B cell (primary cell): ENCODE data around the gene GALNT4. TPM values are rescaled to one million over a fixed set of nuclear protein-coding genes. Genes with fewer than 3 reads are reported as not detected.

ENCODE experiments used
- ATAC-seq: fragments of 200-7000 bp; cut with Tn5 transposase; one replicate; pipeline ENCODE4 v1.10.0; 2021; ENCODE audit warnings: low read depth, mild to moderate bottlenecking, moderate number of reproducible peaks, moderate library complexity
- CTCF ChIA-PET: fragments of 350-600 bp; sonication (Branson Sonifier 250); formaldehyde crosslinking; loops from one replicate; lab custom pipeline; 2021; ENCODE audit warnings: antibody characterized with exemption, inconsistent platforms; lab: Charles Lee
- POLR2A ChIA-PET: fragments of 350-600 bp; sonication (Branson Sonifier 250); formaldehyde crosslinking; loops from one replicate; lab custom pipeline; 2021; ENCODE audit warnings: antibody characterized with exemption; lab: Charles Lee
- DNase-seq: peaks from one replicate; pipeline ENCODE4 v3.0.0; 2013
- H2AFZ ChIP-seq: 2 replicates; pipeline ENCODE4 v1.6.1; 2012; ENCODE audit warnings: mild to moderate bottlenecking, low read depth, low read length; ENCODE audit not compliant: insufficient read depth, poor library complexity, severe bottlenecking
- H3K27ac ChIP-seq, 2 donors: 1 replicate in 1 of 2; 2 replicates in 1 of 2; pipeline ENCODE4 v1.5.1; 2012 to 2013; ENCODE audit warnings: low read length in 2 of 2, mild to moderate bottlenecking in 2 of 2, moderate library complexity in 1 of 2
- H3K27me3 ChIP-seq, 4 experiments: fragments of 200-600 bp in 1 of 4; sonication (generic) in 1 of 4; replicated peaks in 1 of 4; 1 replicate in 2 of 4; 2 replicates in 2 of 4; pipeline versions ENCODE4 v1.6.1 to v1.7.0; 2013 to 2016; ENCODE audit warnings: low read length in 3 of 4, mild to moderate bottlenecking in 2 of 4, mixed read lengths in 1 of 4, moderate library complexity in 1 of 4; ENCODE audit not compliant: insufficient read depth in 4 of 4, control insufficient read depth in 3 of 4; ENCODE audit errors: control extremely low read depth in 1 of 4
- H3K36me3 ChIP-seq, 2 experiments: replicated peaks in 1 of 2; 1 replicate in 1 of 2; 2 replicates in 1 of 2; pipeline versions ENCODE4 v1.6.1 to v1.7.1; 2013; ENCODE audit warnings: low read length in 1 of 2; ENCODE audit not compliant: insufficient read depth in 2 of 2, control insufficient read depth in 1 of 2; ENCODE audit errors: control extremely low read depth in 1 of 2, extremely low read depth in 1 of 2
- H3K4me1 ChIP-seq, 2 donors: fragments of 200-600 bp in 1 of 2; sonication (generic) in 1 of 2; 1 replicate in 1 of 2; 2 replicates in 1 of 2; pipeline versions ENCODE4 v1.5.1 to v1.6.1; 2013 to 2017; ENCODE audit warnings: low read length in 2 of 2; ENCODE audit not compliant: control insufficient read depth in 2 of 2, insufficient read depth in 2 of 2
- H3K4me2 ChIP-seq: replicated peaks from 2 replicates; pipeline ENCODE3; 2012; ENCODE audit warnings: mild to moderate bottlenecking, low read depth, low read length; ENCODE audit not compliant: poor library complexity, severe bottlenecking
- H3K4me3 ChIP-seq, 5 experiments: fragments of 200-600 bp in 1 of 5; sonication (generic) in 1 of 5; 1 replicate in 3 of 5; 2 replicates in 2 of 5; pipeline versions ENCODE4 v1.5.1 to v1.7.0; 2011 to 2016; ENCODE audit warnings: low read length in 4 of 5, mild to moderate bottlenecking in 4 of 5, low read depth in 2 of 5, control low read depth in 1 of 5, moderate library complexity in 1 of 5; ENCODE audit not compliant: insufficient read depth in 1 of 5; ENCODE audit errors: control extremely low read depth in 1 of 5, extremely low read depth in 1 of 5
- H3K79me2 ChIP-seq: fragments of 200-600 bp; sonication (generic); one replicate; pipeline ENCODE4 v1.6.0; 2016; ENCODE audit warnings: low read length; ENCODE audit not compliant: control insufficient read depth, insufficient read depth
- H3K9ac ChIP-seq: fragments of 200-600 bp; sonication (generic); 2 replicates; pipeline ENCODE4 v1.6.1; 2017; ENCODE audit warnings: mild to moderate bottlenecking, low read length, moderate library complexity
- H3K9me3 ChIP-seq, 3 donors: one replicate each; pipeline versions ENCODE4 v1.6.1 to v1.7.1; 2013; ENCODE audit warnings: low read length in 2 of 3; ENCODE audit not compliant: control insufficient read depth in 2 of 3, insufficient read depth in 1 of 3; ENCODE audit errors: control extremely low read depth in 1 of 3
- H4K20me1 ChIP-seq: 2 replicates; pipeline ENCODE4 v1.6.0; 2012; ENCODE audit warnings: mild to moderate bottlenecking, low read length; ENCODE audit not compliant: insufficient read depth, control insufficient read depth, poor library complexity, severe bottlenecking
- H3K27ac Mint-ChIP-seq: one replicate; pipeline ENCODE4 v1.8.0; 2021; ENCODE audit warnings: mixed read lengths
- H3K27me3 Mint-ChIP-seq: one replicate; pipeline ENCODE4 v1.8.0; 2021; ENCODE audit warnings: mixed read lengths
- H3K4me1 Mint-ChIP-seq: one replicate; pipeline ENCODE4 v1.8.0; 2021; ENCODE audit warnings: mixed read lengths
- H3K4me3 Mint-ChIP-seq: one replicate; pipeline ENCODE4 v1.8.0; 2021; ENCODE audit warnings: mixed read lengths
- H3K9me3 Mint-ChIP-seq: one replicate; pipeline ENCODE4 v1.8.0; 2022; ENCODE audit warnings: mixed read lengths; ENCODE audit not compliant: insufficient read depth
- CTCF ChIP-seq: fragments of 200-600 bp; IDR thresholded peaks from one replicate; pipeline ENCODE4 v1.8.0; 2022; ENCODE audit warnings: antibody characterized with exemption, mild to moderate bottlenecking
- EZH2 ChIP-seq: IDR thresholded peaks from 2 replicates; pipeline ENCODE4 v1.6.1; 2012; ENCODE audit warnings: borderline replicate concordance, low read depth, mild to moderate bottlenecking, moderate library complexity, low read length; ENCODE audit not compliant: insufficient read depth, poor library complexity, severe bottlenecking
- WGBS: methylation state at CpG from one replicate; pipeline ENCODE4 v1.1.5; 2013; ENCODE audit warnings: missing lambda C conversion rate; ENCODE audit not compliant: insufficient coverage; 5-methylcytosine and 5-hydroxymethylcytosine counted together
- intact Hi-C: fragments of 100-400 bp; cut with micrococcal nuclease; formaldehyde crosslinking; loops from one replicate; pipeline ENCODE4 v1.10.0; 2022
- polyA plus RNA-seq: library from polyadenylated mRNA; depleted of rRNA; stranded (reverse); fragments of >200 nt; gene quantifications from 2 replicates; pipeline ENCODE4 v1.2.3, GENCODE V29; 2012
- total RNA-seq, 2 donors: library from RNA; stranded (reverse); fragments of 120-200 nt in 1 of 2; gene quantifications; 1 replicate in 1 of 2; 2 replicates in 1 of 2; pipeline versions ENCODE4 v1.2.3 to v1.2.4, GENCODE V29; 2013 to 2022

The GALNT4 gene
- total and polyA plus RNA-seq, 2 donors (not counting 1 experiment from before 2014, with no cell fraction given): 4.9 to 10.3 TPM

- H3K4me3 ChIP-seq: no peak overlapping the region
- H4K20me1 ChIP-seq: no peaks in the 10 kb centered on the region
- H3K27ac ChIP-seq: no peak overlapping the region
- ChIA-PET CTCF (interaction anchor here (0.6 to 2.1 kb wide), 3 partner anchors 9 to 597 kb away, joined by 3 to 9 read pairs (median 3); no protein-coding TSS in a partner anchor), POLR2A (no interaction called here)
- H3K36me3 ChIP-seq: no peaks in the 10 kb centered on the region
- H3K4me2 ChIP-seq: no peak overlapping the region
- WGBS: 60% methylated on average over 1 of the region's 1 CpG
- H3K9me3 ChIP-seq: no peaks in the 10 kb centered on the region
- no peaks in the 10 kb centered on the region for H3K9me3 Mint-ChIP-seq
- no peak overlapping the region for H3K9ac ChIP-seq
- H3K4me1 Mint-ChIP-seq: no peaks in the 10 kb centered on the region
- H3K79me2 ChIP-seq: no peaks in the 10 kb centered on the region
- ATAC-seq (no peak), DNase-seq (no peak)
- TF ChIP-seq EZH2: no peak
- H3K27me3 ChIP-seq: no peaks in the 10 kb centered on the region
- intact Hi-C loops: no loop called here
- no peak overlapping the region for H2AFZ ChIP-seq
- H3K27me3 Mint-ChIP-seq: peaks cover 4% of the 10 kb centered on the region
- H3K27ac Mint-ChIP-seq: no peak overlapping the region
- no peaks in the 10 kb centered on the region for H3K4me1 ChIP-seq
- H3K4me3 Mint-ChIP-seq: no peak overlapping the region
Measured at GRCh38 chr12:89552376-89552775, 27.8 kb upstream of the GALNT4 start.

GRCh38 chr12:89551747-89552146 lies 27.2 kb upstream of the GALNT4 start:
- Mint-ChIP-seq H3K9me3 (no peaks in the 10 kb centered on the region), H3K4me1 (no peaks in the 10 kb centered on the region), H3K27me3 (peaks cover 4% of the 10 kb centered on the region), H3K4me3 (no peak overlapping the region), H3K27ac (no peak overlapping the region)
- no peaks in the 10 kb centered on the region for H3K9me3 ChIP-seq
- POLR2A ChIA-PET: no interaction called here
- H3K4me1 ChIP-seq: no peaks in the 10 kb centered on the region
- no peak overlapping the region for H2AFZ ChIP-seq
- no peak overlapping the region for H3K9ac ChIP-seq
- no peaks in the 10 kb centered on the region for H3K27me3 ChIP-seq
- WGBS: no CpG with 5 or more reads among the region's 2 CpGs
- no peak overlapping the region for H3K4me2 ChIP-seq
- intact Hi-C loops: no loop called here
- H3K36me3 ChIP-seq: no peaks in the 10 kb centered on the region
- CTCF ChIA-PET: interaction anchor here (0.7 to 2.1 kb wide), 3 partner anchors 8 to 549 kb away, joined by 3 to 9 read pairs (median 3); no protein-coding TSS in a partner anchor
- H3K27ac ChIP-seq: no peak overlapping the region
- H4K20me1 ChIP-seq: no peaks in the 10 kb centered on the region
- H3K79me2 ChIP-seq: no peaks in the 10 kb centered on the region
- DNase-seq: no peak
- H3K4me3 ChIP-seq: no peak overlapping the region
- ATAC-seq: no peak
- no peak for TF ChIP-seq CTCF
- no peak for TF ChIP-seq EZH2
